HG03060 (cell line): ENCODE measurements around the gene CBLC.

Experiments
- ATAC-seq: cut with Tn5 transposase; IDR thresholded peaks from one replicate; pipeline ENCODE4 v1.9.1; 2021; ENCODE audit warnings: low read depth, moderate number of reproducible peaks; ENCODE audit not compliant: unreplicated experiment

The CBLC gene

GRCh38 chr19:44795398-44795987 lies 17.8 kb downstream of the CBLC start:
- no peak for ATAC-seq

GRCh38 chr19:44796701-44797115 lies 19.0 kb downstream of the CBLC start:
- ATAC-seq = no peak

DNA sequence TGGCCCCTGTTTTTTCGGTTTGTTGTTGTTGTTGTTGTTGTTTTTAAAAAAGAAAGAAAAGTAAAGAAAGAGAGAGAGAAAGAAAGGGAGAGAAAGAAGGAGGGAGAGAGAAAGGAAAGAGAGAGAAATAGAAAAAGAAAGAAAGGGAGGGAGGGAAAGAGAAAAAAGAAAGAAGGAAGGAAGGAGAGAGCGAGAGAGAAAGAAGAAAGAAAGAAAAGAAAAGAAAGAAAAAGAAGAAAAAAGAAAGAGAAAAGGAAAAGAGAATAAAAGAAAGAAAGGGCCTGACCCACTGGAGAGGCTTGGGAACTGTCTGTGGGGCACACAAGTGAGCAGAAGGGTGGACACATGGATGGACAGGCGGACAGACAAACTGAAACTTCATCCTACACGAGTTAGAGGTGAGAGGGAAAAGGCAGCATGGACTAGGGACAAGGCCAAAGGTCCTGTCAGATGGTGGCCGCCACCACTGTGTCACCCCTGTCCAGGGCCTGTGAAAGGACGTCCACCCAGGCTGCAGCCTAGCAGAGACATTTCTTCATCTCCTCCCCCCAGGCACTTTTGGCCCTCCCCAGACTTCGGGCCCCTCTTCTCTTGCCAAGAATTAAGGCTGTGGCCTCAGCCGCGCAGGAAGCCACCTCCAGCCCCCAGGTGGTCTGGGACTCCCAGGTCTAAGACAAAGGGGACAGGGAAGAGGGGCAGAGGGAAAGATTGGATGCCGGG lies 22.1 kb downstream of the CBLC start:
- ATAC-seq = no peak

GRCh38 chr19:44800461-44800860 lies 22.8 kb downstream of the CBLC start:
- no peak for ATAC-seq

GRCh38 chr19:44803442-44804428 lies 26.0 kb downstream of the CBLC start:
- no peak for ATAC-seq

DNA sequence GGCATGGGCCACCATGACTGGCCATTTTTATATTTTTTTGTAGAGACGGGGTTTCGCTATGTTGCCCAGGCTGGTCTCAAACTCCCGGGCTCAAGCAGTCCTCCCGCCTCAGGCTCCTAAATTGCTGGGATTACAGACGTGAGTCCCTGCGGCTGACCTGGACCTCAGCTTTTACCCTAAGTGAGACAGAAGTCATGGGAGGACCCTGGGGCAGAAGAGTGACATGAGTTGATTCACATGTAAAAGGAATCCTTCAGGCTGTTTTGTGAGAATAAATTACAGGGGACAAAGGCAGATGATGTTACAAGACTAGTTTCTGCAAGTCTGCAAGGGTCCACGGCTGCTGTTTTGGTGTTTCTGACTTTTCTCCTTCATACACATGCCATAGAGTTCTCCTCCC lies 28.6 kb downstream of the CBLC start:
- no peak for ATAC-seq

DNA sequence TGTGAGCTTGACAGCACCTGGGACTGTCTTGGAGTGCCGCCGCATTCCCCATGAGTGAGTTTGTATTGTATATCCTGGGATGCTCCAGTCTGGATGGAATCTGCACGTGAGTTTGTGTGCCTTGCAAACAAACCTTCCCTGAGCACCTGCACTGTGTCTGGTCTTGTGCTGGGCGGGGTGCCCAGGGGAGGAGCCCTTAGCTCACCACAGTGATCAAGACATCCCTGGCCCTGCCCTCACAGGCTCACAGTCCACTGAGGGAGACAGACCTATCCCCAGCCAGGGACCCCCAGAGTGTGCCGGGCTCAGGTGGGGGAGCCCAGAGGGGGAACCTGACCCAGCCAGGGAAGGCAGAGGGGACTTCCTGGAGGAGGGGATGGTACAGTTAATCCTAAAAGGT lies 29.5 kb downstream of the CBLC start:
- no peak for ATAC-seq

GRCh38 chr19:44807652-44808462 lies 30.2 kb downstream of the CBLC start:
- no peak for ATAC-seq

DNA sequence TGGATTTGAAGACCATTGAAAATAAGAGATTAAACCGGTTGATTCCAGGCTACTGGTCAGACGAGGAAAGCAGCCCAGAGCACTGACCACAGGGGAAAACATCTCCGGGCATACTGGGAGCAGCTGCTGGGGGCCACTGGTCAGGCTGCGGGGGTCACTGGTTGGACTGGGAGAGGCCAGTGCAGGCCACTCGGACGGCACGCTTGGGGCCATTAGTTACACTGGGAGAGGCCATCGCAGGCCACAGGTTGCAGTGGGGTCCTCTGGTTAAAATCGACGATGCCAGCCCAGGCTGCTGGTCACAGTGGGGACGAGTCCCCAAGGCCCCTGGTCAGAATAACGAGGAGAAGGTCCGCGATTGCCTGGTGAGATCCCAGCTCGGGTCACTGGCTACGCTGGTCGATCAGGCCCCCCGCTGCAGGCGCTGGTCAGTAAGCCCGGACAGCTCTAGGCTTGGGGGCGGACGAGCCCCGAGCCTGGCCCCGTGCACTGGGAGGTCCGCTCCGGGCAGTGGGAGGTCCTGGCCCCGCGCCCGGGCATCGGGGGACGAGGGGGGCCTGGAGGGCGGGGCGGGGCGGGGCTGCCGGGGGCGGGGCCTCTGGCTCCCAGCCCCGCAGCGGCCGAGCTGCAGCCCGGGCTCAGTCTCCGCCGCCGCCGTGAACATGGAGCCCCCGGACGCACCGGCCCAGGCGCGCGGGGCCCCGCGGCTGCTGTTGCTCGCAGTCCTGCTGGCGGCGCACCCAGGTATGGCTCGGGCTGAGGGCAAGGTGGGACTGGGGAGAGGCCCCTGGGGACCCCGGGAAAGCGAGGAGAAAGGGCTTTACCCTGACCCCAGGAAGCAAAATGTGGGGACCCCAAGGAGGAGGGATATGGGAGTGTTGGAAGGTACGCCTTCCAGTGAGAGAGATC lies 31.0 kb downstream of the CBLC start, which contains the start of gene BCAM:
Gene BCAM (plus strand): TSS at position 641 of the 909 bp plus-strand sequence. CDS start 22 bp downstream, at position 663.
- ATAC-seq = no peak

DNA sequence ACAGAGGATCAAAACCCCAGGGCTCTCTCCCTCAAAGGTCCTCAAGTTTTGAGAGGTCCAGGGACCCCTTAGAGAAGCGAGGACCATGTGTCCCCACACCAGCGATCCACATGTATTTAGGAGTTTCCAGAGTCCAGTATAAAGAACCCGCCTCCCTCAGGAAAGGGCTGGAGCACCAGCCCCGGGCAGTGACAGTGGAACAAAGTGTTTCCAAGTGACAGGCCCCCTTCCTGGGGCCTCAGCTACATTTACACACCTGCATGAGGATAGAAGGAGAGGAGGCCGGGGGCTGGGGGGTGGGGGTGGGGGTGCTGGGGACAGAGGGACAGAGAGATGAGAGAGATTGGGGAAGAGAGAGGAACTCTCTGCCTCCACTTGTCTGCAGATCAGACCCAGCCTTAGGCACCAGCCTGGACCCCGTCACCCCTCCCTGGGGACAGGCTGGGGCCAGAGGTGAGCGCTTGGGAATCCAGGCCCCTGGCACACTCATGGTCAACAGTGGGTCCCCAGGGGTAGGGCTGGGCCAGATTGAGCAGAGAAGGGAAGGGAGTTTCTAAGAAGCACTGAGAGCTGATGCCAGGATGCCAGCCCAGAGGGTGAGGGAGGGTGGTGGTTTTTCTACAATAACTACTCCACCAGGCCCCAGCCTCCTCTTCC lies 32.0 kb downstream of the CBLC start:
- no peak for ATAC-seq

GRCh38 chr19:44810234-44811121 lies 32.8 kb downstream of the CBLC start:
- no peak for ATAC-seq

DNA sequence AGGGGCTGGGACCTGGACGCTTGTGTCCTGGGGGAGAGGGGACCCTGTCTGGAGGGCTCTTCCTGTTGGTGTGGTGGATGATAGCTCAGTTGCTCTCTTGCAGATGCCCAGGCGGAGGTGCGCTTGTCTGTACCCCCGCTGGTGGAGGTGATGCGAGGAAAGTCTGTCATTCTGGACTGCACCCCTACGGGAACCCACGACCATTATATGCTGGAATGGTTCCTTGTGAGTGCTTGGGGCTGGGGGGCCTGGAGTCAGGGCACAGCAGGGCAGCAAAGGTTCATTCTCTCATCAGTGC lies 33.4 kb downstream of the CBLC start:
- ATAC-seq = no peak

- ATAC-seq = no peak
Observed at GRCh38 chr19:44812142-44812718, 34.5 kb downstream of the CBLC start.

DNA sequence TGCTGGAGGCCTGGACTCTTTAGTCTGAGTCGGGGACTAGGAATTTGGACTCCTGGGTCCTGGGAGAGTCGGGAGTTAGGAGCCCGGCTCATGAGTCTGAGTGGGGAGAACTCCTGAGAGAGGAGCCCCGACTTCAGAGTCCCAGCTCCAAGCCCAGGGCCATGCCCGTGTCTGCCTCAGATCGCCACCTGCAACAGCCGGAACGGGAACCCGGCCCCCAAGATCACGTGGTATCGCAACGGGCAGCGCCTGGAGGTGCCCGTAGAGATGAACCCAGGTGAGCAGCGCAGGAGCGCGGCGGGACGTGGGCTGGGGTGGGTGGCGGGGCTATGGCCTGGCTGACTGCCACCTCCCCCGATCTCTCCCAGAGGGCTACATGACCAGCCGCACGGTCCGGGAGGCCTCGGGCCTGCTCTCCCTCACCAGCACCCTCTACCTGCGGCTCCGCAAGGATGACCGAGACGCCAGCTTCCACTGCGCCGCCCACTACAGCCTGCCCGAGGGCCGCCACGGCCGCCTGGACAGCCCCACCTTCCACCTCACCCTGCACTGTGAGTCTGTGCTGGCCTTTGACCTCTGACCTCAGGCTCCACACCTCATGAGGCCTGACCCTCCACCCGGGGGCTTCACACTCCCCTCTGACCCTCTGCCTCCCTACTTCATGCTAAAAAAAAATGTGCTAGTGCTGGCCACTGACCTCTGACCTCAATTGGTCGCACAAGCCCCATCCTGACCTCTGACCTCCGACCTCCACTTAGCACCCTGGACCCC lies 35.6 kb downstream of the CBLC start:
- no peak for ATAC-seq

- ATAC-seq = no peak
Observed at GRCh38 chr19:44813841-44814470, 36.3 kb downstream of the CBLC start.

DNA sequence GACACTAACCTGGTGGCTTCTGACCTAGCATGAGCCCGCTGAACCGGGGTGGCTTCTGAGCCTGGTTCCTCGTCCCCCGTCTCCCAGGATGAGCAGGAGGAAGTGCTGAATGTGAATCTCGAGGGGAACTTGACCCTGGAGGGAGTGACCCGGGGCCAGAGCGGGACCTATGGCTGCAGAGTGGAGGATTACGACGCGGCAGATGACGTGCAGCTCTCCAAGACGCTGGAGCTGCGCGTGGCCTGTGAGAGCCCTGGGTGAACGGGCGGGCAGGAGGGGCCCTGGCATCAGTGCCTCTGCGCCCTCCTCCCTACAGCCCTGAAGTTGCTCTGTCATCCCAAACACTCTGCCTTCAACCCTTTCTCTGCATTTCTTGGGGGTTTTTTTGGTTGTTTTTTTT lies 36.8 kb downstream of the CBLC start:
- no peak for ATAC-seq
